KMS-11 (cell line): ENCODE results near the gene MINK1.

Experiments used
- H2AFZ ChIP-seq: fragments of 200-600 bp; sonication (generic); 2 replicates; pipeline ENCODE4 v1.6.1; 2016; ENCODE audit warnings: antibody characterized with exemption, mixed run types, low read depth
- H3K27ac ChIP-seq: fragments of 200-600 bp; sonication (generic); 2 replicates; pipeline ENCODE4 v1.6.1; 2016; ENCODE audit warnings: mild to moderate bottlenecking, mixed run types
- H3K27me3 ChIP-seq: fragments of 200-600 bp; sonication (generic); 2 replicates; pipeline ENCODE4 v1.6.1; 2017; ENCODE audit warnings: mild to moderate bottlenecking, low read depth, mixed run types, moderate library complexity; ENCODE audit not compliant: insufficient read depth
- H3K36me3 ChIP-seq: fragments of 200-600 bp; sonication (generic); 2 replicates; pipeline ENCODE4 v1.6.1; 2017; ENCODE audit warnings: mild to moderate bottlenecking, mixed run types; ENCODE audit not compliant: insufficient read depth
- H3K4me1 ChIP-seq: fragments of 200-600 bp; sonication (generic); 2 replicates; pipeline ENCODE4 v1.6.1; 2016; ENCODE audit warnings: mild to moderate bottlenecking, low read depth, mixed run types; ENCODE audit not compliant: poor library complexity, severe bottlenecking
- H3K4me2 ChIP-seq: fragments of 200-600 bp; sonication (generic); 2 replicates; pipeline ENCODE4 v1.7.0; 2016; ENCODE audit warnings: mild to moderate bottlenecking, mixed run types
- H3K4me3 ChIP-seq: fragments of 200-600 bp; sonication (generic); IDR thresholded peaks from 2 replicates; pipeline ENCODE4 v1.6.1; 2017; ENCODE audit warnings: low read depth, low read length, mixed read lengths; ENCODE audit not compliant: insufficient read depth
- H3K79me2 ChIP-seq: fragments of 200-600 bp; sonication (generic); 2 replicates; pipeline ENCODE4 v1.6.1; 2016; ENCODE audit warnings: low read depth, mixed run types; ENCODE audit not compliant: insufficient read depth
- H3K9ac ChIP-seq: fragments of 200-600 bp; sonication (generic); 2 replicates; pipeline ENCODE4 v1.6.1; 2016; ENCODE audit warnings: mild to moderate bottlenecking, mixed run types
- H4K20me1 ChIP-seq: fragments of 200-600 bp; sonication (generic); 2 replicates; pipeline ENCODE4 v1.6.1; 2016; ENCODE audit warnings: mild to moderate bottlenecking, mixed run types; ENCODE audit not compliant: insufficient read depth
- CTCF ChIP-seq: fragments of 200-600 bp; sonication (generic); conservative IDR thresholded peaks from 2 replicates; pipeline ENCODE4 v1.6.1; 2017; ENCODE audit warnings: low read depth, mild to moderate bottlenecking, antibody characterized with exemption, low read length, moderate library complexity, mixed read lengths

Gene MINK1

DNA sequence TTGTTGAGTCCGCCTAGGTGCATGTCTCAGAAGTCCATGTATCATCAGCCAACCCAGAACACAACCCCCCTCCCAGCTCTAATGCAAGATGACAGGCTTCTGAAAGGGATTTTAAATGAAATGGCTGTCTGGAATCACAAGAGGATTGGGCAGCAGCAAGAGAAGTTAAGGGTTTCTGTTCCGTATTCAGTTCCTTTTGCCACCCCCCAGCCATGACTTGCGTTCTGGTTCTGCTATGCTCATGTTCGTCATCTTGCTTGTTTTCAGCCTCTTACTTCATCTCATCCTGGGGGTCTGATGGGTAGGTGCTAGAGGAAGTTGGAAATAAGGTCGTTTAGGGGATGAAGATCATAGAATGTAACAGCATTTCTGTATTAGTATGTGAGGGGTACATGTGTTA is 12.0 kb downstream of the MINK1 start:
- no peaks in the 10 kb centered on the region for H3K79me2 ChIP-seq
- H3K27me3 ChIP-seq, result no peaks in the 10 kb centered on the region
- H3K9ac ChIP-seq, result no peak overlapping the region
- H3K4me2 ChIP-seq, result no peak overlapping the region
- no peak overlapping the region for H3K27ac ChIP-seq
- H3K36me3 ChIP-seq, result no peaks in the 10 kb centered on the region
- no peak for TF ChIP-seq CTCF
- no peaks in the 10 kb centered on the region for H3K4me1 ChIP-seq
- H3K4me3 ChIP-seq, result no peak overlapping the region
- no peaks in the 10 kb centered on the region for H4K20me1 ChIP-seq
- H2AFZ ChIP-seq, result no peak overlapping the region

- H3K4me2 ChIP-seq, result no peak overlapping the region
- H3K79me2 ChIP-seq, result no peaks in the 10 kb centered on the region
- no peaks in the 10 kb centered on the region for H3K36me3 ChIP-seq
- H2AFZ ChIP-seq, result no peak overlapping the region
- H3K27ac ChIP-seq, result no peak overlapping the region
- H4K20me1 ChIP-seq, result no peaks in the 10 kb centered on the region
- H3K9ac ChIP-seq, result no peak overlapping the region
- H3K27me3 ChIP-seq, result no peaks in the 10 kb centered on the region
- no peaks in the 10 kb centered on the region for H3K4me1 ChIP-seq
- TF ChIP-seq CTCF, result no peak
- H3K4me3 ChIP-seq, result no peak overlapping the region
Observed at GRCh38 chr17:4846635-4847390, 13.7 kb downstream of the MINK1 start.

- Histone ChIP-seq H3K27ac (no peak overlapping the region), H3K79me2 (no peaks in the 10 kb centered on the region)
Observed at GRCh38 chr17:4849011-4849536, 15.9 kb downstream of the MINK1 start.

GRCh38 chr17:4850246-4850645 is 17.1 kb downstream of the MINK1 start:
- no peak overlapping the region for H3K27ac ChIP-seq
- H3K4me3 ChIP-seq, result no peak overlapping the region
- H3K4me2 ChIP-seq, result no peak overlapping the region
- H4K20me1 ChIP-seq, result no peaks in the 10 kb centered on the region
- H3K27me3 ChIP-seq, result no peaks in the 10 kb centered on the region
- H3K4me1 ChIP-seq, result no peaks in the 10 kb centered on the region
- no peak for TF ChIP-seq CTCF
- H3K9ac ChIP-seq, result no peak overlapping the region
- H3K36me3 ChIP-seq, result no peaks in the 10 kb centered on the region
- H3K79me2 ChIP-seq, result no peaks in the 10 kb centered on the region
- H2AFZ ChIP-seq, result no peak overlapping the region

More at GRCh38 chr17:4849011-4849536, 15.9 kb downstream of the MINK1 start:
- H3K4me2 ChIP-seq, result no peak overlapping the region
- no peak overlapping the region for H3K9ac ChIP-seq
- no peak overlapping the region for H2AFZ ChIP-seq
- no peak for TF ChIP-seq CTCF
- H3K4me1 ChIP-seq, result no peaks in the 10 kb centered on the region
- no peak overlapping the region for H3K4me3 ChIP-seq
- H4K20me1 ChIP-seq, result no peaks in the 10 kb centered on the region
- H3K27me3 ChIP-seq, result no peaks in the 10 kb centered on the region
- no peaks in the 10 kb centered on the region for H3K36me3 ChIP-seq
